Ishikawa (cell line): ENCODE results near the gene GPC6.

Experiments
- CEBPB ChIP-seq: IDR thresholded peaks from 2 replicates; pipeline ENCODE4 v1.6.1; 2012
- CREB1 ChIP-seq: IDR thresholded peaks from 2 replicates; pipeline ENCODE4 v1.6.1; 2012; ENCODE audit warnings: low read depth
- EGR1 ChIP-seq: IDR thresholded peaks from 2 replicates; pipeline ENCODE4 v1.6.1; 2012
- EP300 ChIP-seq: IDR thresholded peaks from 2 replicates; pipeline ENCODE4 v1.6.1; 2012; ENCODE audit warnings: borderline replicate concordance
- FOXM1 ChIP-seq: IDR thresholded peaks from 2 replicates; pipeline ENCODE4 v1.6.1; 2012; ENCODE audit warnings: low read depth, borderline replicate concordance
- NFIC ChIP-seq: IDR thresholded peaks from 2 replicates; pipeline ENCODE4 v1.6.1; 2012
- RAD21 ChIP-seq: IDR thresholded peaks from 2 replicates; pipeline ENCODE4 v1.6.1; 2012; ENCODE audit warnings: low read depth
- TAF1 ChIP-seq: IDR thresholded peaks from 2 replicates; pipeline ENCODE4 v1.6.1; 2012; ENCODE audit warnings: low read depth, mild to moderate bottlenecking
- TCF12 ChIP-seq: IDR thresholded peaks from 2 replicates; pipeline ENCODE4 v1.6.1; 2012; ENCODE audit warnings: low read depth
- TEAD4 ChIP-seq: IDR thresholded peaks from 2 replicates; pipeline ENCODE4 v1.6.1; 2012
- YY1 ChIP-seq: IDR thresholded peaks from 2 replicates; pipeline ENCODE4 v1.6.1; 2012; ENCODE audit warnings: low read depth
- ZBTB7A ChIP-seq: IDR thresholded peaks from 2 replicates; pipeline ENCODE4 v1.6.1; 2012; ENCODE audit warnings: low read depth
- TF ChIP-seq, protein P1 (sequence below): IDR thresholded peaks from 2 replicates; pipeline ENCODE4 v1.6.1; 2012
- TF ChIP-seq, protein P2 (sequence below): IDR thresholded peaks from 2 replicates; pipeline ENCODE4 v1.6.1; 2012; ENCODE audit warnings: low read depth, mild to moderate bottlenecking
- TF ChIP-seq, protein P3 (sequence below): IDR thresholded peaks from 2 replicates; pipeline ENCODE4 v1.6.1; 2012

GPC6 gene

DNA sequence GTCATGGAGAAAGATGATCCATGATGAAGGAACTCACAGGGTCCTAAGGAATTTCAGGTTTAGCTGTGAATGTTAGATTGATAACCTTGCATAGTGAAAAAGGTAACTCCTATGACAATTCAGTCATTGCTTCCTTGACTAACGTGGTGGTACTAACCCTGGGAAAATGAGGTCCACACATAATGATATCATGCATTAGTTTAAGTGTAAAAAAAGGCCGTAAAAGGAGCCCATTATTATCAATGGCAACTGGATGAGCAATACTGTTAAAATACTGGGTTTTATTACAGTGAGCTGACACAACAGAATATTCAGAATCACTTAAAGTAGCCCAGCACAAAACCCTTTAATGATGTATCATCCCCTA is 737.5 kb downstream of the GPC6 start:
- TF ChIP-seq, protein P1, sequence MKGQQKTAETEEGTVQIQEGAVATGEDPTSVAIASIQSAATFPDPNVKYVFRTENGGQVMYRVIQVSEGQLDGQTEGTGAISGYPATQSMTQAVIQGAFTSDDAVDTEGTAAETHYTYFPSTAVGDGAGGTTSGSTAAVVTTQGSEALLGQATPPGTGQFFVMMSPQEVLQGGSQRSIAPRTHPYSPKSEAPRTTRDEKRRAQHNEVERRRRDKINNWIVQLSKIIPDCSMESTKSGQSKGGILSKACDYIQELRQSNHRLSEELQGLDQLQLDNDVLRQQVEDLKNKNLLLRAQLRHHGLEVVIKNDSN = no peak
- TF ChIP-seq, protein P2, sequence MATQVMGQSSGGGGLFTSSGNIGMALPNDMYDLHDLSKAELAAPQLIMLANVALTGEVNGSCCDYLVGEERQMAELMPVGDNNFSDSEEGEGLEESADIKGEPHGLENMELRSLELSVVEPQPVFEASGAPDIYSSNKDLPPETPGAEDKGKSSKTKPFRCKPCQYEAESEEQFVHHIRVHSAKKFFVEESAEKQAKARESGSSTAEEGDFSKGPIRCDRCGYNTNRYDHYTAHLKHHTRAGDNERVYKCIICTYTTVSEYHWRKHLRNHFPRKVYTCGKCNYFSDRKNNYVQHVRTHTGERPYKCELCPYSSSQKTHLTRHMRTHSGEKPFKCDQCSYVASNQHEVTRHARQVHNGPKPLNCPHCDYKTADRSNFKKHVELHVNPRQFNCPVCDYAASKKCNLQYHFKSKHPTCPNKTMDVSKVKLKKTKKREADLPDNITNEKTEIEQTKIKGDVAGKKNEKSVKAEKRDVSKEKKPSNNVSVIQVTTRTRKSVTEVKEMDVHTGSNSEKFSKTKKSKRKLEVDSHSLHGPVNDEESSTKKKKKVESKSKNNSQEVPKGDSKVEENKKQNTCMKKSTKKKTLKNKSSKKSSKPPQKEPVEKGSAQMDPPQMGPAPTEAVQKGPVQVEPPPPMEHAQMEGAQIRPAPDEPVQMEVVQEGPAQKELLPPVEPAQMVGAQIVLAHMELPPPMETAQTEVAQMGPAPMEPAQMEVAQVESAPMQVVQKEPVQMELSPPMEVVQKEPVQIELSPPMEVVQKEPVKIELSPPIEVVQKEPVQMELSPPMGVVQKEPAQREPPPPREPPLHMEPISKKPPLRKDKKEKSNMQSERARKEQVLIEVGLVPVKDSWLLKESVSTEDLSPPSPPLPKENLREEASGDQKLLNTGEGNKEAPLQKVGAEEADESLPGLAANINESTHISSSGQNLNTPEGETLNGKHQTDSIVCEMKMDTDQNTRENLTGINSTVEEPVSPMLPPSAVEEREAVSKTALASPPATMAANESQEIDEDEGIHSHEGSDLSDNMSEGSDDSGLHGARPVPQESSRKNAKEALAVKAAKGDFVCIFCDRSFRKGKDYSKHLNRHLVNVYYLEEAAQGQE = no peak
- TF ChIP-seq TCF12 = no peak
- no peak for TF ChIP-seq NFIC
- TF ChIP-seq, protein P3, sequence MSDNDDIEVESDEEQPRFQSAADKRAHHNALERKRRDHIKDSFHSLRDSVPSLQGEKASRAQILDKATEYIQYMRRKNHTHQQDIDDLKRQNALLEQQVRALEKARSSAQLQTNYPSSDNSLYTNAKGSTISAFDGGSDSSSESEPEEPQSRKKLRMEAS = no peak

DNA sequence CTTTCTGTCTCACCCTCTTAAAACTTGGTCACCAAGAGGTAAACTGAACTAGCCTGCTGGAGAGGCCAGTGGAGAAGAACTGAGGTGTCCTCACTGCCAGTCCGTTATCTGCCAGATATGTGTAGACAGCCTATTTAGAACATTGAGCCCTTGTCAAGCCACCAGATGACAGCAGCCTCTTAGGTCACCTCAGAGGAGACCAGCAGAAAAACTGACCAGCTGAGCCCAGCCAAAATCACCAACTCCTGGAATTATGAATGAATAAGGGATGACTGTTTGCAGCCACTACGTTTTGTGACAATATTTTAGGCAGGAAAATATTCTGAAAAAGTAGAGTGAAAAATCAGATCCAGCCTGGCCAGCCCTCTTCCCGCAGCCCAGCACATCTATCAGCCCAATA is 739.0 kb downstream of the GPC6 start:
- TF ChIP-seq EGR1 = no peak

DNA sequence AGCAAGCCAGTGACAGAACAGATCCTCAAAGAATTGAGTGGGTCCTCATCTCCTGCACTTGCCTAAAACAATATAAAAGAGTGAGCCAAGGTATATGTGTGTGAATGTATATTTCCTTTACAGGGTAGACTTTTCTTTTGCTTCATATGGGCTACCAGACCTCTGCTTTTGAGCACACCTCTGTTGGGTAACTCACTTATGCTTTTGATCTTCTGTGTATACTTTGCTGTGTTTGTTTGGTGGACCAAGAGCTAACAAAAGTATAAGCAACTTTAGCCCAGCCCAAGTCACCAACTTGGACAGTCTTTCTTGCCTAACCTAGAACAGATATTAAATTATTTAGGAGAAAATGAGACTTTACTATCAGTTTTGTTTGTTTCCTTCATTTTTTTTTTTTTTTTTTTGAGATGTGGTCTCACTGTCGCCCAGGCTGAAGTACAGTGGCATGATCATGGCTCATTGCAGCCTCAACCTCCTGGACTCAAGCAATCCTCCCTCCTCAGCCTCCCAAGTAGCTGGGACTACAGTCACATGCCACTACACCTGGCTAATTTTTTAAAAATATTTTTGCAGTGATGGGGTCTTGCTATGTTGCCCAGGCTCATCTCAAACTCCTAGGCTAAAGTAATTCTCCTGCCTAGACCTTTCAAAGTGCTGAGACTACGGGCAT is 739.8 kb downstream of the GPC6 start:
- TF ChIP-seq YY1 (no peak), EP300 (no peak)

DNA sequence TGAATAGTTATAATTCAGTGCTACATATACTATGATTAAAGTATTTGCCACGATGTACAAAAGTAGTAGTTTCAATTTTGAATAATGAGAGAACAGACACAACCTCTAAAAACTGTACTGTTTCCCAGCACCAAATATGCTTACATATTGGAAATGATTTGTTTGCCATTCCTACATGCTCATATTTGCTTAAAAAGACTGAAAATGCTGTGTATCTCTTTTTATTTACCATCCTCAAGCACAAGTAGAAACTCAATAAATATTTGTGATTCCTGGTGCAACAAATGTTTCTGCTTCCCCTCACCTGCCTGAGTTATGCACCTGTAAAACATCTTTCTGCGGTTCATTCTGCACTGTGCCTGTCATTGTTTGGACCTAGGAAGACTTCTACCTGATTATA is 740.7 kb downstream of the GPC6 start:
- TF ChIP-seq, protein P2 = no peak
- TF ChIP-seq YY1 (no peak), FOXM1 (no peak), TEAD4 (no peak), NFIC (no peak), ZBTB7A (no peak), RAD21 (no peak), EP300 (no peak), CREB1 (no peak), TCF12 (no peak), CEBPB (no peak), TAF1 (no peak), EGR1 (no peak)
- TF ChIP-seq, protein P3 = no peak
- TF ChIP-seq, protein P1 = no peak

DNA sequence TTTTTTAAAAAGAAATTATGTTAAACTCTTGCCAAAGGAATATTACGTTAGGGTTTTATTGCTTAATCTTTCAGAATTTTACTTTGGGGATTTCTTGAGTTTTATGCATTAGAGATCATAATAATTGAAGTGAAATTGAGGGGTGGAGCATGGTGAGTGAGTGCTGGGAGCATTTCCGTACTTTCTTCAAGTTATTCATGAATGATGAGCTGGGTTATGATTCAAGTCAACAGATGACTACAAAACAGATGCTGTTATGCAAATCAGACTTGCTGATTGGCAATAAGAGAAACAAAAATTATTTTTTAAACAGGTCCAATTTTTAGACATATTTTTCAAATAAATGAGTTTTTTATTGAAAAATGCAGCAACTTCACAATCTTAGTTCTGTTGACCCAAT is 748.6 kb downstream of the GPC6 start:
- TF ChIP-seq TEAD4 (no peak), FOXM1 (no peak), YY1 (no peak), RAD21 (no peak), EGR1 (no peak), ZBTB7A (no peak), TAF1 (no peak), NFIC (no peak), CREB1 (no peak)
- TF ChIP-seq, protein P3 = no peak

DNA sequence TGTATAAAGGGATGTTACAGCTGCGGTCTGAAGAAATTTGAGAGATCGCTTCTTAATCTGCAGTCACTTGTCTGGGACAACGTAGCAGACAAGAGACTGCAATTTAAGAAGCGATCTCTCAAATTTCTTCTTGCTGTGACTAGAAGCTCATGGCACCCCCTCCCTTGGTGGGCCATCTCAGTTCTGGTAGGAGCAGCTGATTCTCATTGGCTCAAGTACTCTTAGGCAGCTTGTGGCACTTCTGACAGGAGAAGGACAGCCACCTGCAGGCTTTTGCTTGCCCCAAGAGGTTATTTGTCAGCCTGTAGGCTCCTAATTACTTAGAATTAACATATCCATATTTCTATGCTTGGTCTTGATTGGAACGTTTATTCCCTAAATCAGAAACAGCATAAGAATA is 749.9 kb downstream of the GPC6 start:
- TF ChIP-seq TCF12 (no peak), NFIC (no peak), ZBTB7A (no peak), TAF1 (no peak), EP300 (no peak)
- TF ChIP-seq, protein P3 = no peak
- TF ChIP-seq, protein P2 = no peak
